ENCODE measurements around the gene SLC35F3.
"Not testable (repeated sequence)": the region's sequence is repeated elsewhere in the genome, so short reads cannot be mapped to it uniquely, and the experiment has no call there.

SLC35F3 gene

DNA sequence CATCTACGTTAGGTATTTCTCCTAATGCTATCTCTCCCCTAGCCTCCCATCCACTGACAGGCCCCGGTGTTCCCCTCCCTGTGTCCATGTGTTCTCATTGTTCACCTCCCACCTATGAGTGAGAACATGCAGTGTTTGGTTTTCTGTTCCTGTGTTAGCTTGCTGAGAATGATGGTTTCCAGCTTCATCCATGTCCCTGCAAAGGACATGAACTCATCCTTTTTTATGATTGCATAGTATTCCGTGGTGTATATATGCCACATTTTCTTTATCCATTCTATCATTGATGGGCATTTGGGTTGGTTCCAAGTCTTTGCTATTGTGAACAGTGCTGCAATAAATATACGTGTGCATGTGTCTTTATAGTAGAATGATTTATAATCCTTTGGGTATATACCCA, 247.9 kb downstream of the SLC35F3 start:
- H3K9me3 ChIP-seq (ENCODE audit: control extremely low read depth in 1 of 5, control insufficient read depth in 4 of 5, insufficient read depth in 2 of 5, low read depth in 1 of 5, low read length in 4 of 5); H3K4me3 ChIP-seq (ENCODE audit: control insufficient read depth in 1 of 7, extremely low read depth in 1 of 7, insufficient read depth in 4 of 7, low read depth in 2 of 7, low read length in 6 of 7); H3K36me3 ChIP-seq (ENCODE audit: control insufficient read depth in 4 of 4, insufficient read depth in 4 of 4, low read length in 3 of 4); H3K4me1 ChIP-seq (ENCODE audit: control extremely low read depth in 1 of 4, control insufficient read depth in 4 of 4, insufficient read depth in 4 of 4, low read length in 3 of 4); POLR2A ChIA-PET; H3K27me3 ChIP-seq (replicated peaks in 2 of 5; ENCODE audit: control insufficient read depth in 4 of 5, insufficient read depth in 5 of 5, low read length in 4 of 5); H3K27ac ChIP-seq (ENCODE audit: insufficient read depth in 1 of 2, low read depth in 1 of 2, low read length in 2 of 2, poor library complexity in 1 of 2, severe bottlenecking in 2 of 2); CTCF ChIA-PET; DNase-seq: not testable (repeated sequence)
- 100% methylated on average over 1 of the region's 4 CpGs for WGBS (ENCODE audit: insufficient coverage)

DNA sequence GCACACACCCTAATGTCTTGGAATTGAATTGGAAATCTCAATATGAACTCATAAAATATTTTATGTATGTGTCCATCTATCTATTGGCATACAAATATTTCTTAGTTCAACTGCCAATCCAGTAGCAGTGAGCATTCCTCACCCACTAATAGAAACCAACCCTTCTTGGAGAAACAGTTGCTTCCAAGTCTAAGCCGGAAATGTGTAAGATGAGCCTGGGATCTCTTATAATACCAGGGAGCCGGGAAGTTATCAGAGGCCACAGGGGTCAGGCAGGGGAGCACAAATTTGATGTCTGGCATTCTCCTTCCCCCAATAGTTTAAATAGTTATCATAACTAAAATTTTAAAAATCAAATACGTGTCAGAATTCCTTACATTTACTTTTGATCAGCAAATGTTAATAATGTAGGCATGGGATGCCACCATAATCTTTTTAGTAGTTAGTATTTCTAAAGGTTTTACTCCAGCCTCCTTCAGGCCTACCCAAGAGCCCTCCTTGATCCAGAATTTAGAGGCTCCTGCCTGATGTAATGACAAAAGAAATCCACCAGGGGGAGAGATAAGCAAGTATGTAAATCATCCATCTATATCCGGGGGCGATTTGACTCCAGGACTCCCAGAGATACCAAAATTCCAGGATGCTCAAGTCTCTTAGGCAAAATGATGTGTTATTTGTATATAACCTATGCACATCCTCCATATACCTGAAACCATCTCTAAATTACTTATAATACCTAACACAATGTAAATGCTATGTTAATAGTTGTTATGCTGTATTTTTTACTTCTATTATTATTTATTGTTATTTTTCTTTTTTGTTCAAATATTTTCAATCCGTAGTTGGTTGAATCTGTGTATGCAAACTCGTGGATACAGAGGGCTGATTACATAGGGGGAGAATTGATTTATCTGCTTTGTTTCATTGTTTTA, 250.1 kb downstream of the SLC35F3 start:
- peak; percentile 63 to 76 (median 70) for DNase-seq
- no peaks in the 10 kb centered on the region for H3K36me3 ChIP-seq (ENCODE audit: control insufficient read depth in 4 of 4, insufficient read depth in 4 of 4, low read length in 3 of 4)
- H3K4me1 ChIP-seq (ENCODE audit: control extremely low read depth in 1 of 4, control insufficient read depth in 4 of 4, insufficient read depth in 4 of 4, low read length in 3 of 4) = no peaks in the 10 kb centered on the region
- WGBS (ENCODE audit: insufficient coverage) = no CpG with 5 or more reads among the region's 7 CpGs
- H3K27me3 ChIP-seq (replicated peaks in 2 of 5; ENCODE audit: control insufficient read depth in 4 of 5, insufficient read depth in 5 of 5, low read length in 4 of 5) = no peaks in the 10 kb centered on the region
- POLR2A ChIA-PET = no interaction called here
- CTCF ChIA-PET = interaction anchor here (0.9 to 1.5 kb wide), 4 partner anchors 39 to 156 kb away, joined by 3 to 4 read pairs (median 4); no protein-coding TSS in a partner anchor
- H3K4me3 ChIP-seq (ENCODE audit: control insufficient read depth in 1 of 7, extremely low read depth in 1 of 7, insufficient read depth in 4 of 7, low read depth in 2 of 7, low read length in 6 of 7) = no peak overlapping the region
- H3K27ac ChIP-seq (ENCODE audit: insufficient read depth in 1 of 2, low read depth in 1 of 2, low read length in 2 of 2, poor library complexity in 1 of 2, severe bottlenecking in 2 of 2) = no peak overlapping the region
- H3K9me3 ChIP-seq (ENCODE audit: control extremely low read depth in 1 of 5, control insufficient read depth in 4 of 5, insufficient read depth in 2 of 5, low read depth in 1 of 5, low read length in 4 of 5) = no peaks in the 10 kb centered on the region

- Histone ChIP-seq H3K27me3 (replicated peaks in 2 of 5; ENCODE audit: control insufficient read depth in 4 of 5, insufficient read depth in 5 of 5, low read length in 4 of 5) (peaks cover 0 to 2% (median 0%) of the 10 kb centered on the region in 5 experiments), H3K4me1 (ENCODE audit: control extremely low read depth in 1 of 4, control insufficient read depth in 4 of 4, insufficient read depth in 4 of 4, low read length in 3 of 4) (no peaks in the 10 kb centered on the region), H3K27ac (ENCODE audit: insufficient read depth in 1 of 2, low read depth in 1 of 2, low read length in 2 of 2, poor library complexity in 1 of 2, severe bottlenecking in 2 of 2) (no peak overlapping the region), H3K4me3 (ENCODE audit: control insufficient read depth in 1 of 7, extremely low read depth in 1 of 7, insufficient read depth in 4 of 7, low read depth in 2 of 7, low read length in 6 of 7) (no peak overlapping the region), H3K9me3 (ENCODE audit: control extremely low read depth in 1 of 5, control insufficient read depth in 4 of 5, insufficient read depth in 2 of 5, low read depth in 1 of 5, low read length in 4 of 5) (no peaks in the 10 kb centered on the region), H3K36me3 (ENCODE audit: control insufficient read depth in 4 of 4, insufficient read depth in 4 of 4, low read length in 3 of 4) (no peaks in the 10 kb centered on the region)
- no peak for DNase-seq
- POLR2A ChIA-PET = no interaction called here
- CTCF ChIA-PET = interaction anchor here (1.0 to 2.4 kb wide), 2 partner anchors 48 to 147 kb away, joined by 3 to 5 read pairs; no protein-coding TSS in a partner anchor
Measured at GRCh38 chr1:234162661-234163060, 258.2 kb downstream of the SLC35F3 start.

- WGBS (ENCODE audit: insufficient coverage) = 70% methylated on average over 4 of the region's 6 CpGs
- Histone ChIP-seq H3K4me3 (ENCODE audit: control insufficient read depth in 1 of 7, extremely low read depth in 1 of 7, insufficient read depth in 4 of 7, low read depth in 2 of 7, low read length in 6 of 7) (no peak overlapping the region), H3K27me3 (replicated peaks in 2 of 5; ENCODE audit: control insufficient read depth in 4 of 5, insufficient read depth in 5 of 5, low read length in 4 of 5) (peaks cover 0 to 2% (median 0%) of the 10 kb centered on the region in 5 experiments), H3K4me1 (ENCODE audit: control extremely low read depth in 1 of 4, control insufficient read depth in 4 of 4, insufficient read depth in 4 of 4, low read length in 3 of 4) (no peaks in the 10 kb centered on the region), H3K9me3 (ENCODE audit: control extremely low read depth in 1 of 5, control insufficient read depth in 4 of 5, insufficient read depth in 2 of 5, low read depth in 1 of 5, low read length in 4 of 5) (no peaks in the 10 kb centered on the region), H3K27ac (ENCODE audit: insufficient read depth in 1 of 2, low read depth in 1 of 2, low read length in 2 of 2, poor library complexity in 1 of 2, severe bottlenecking in 2 of 2) (no peak overlapping the region), H3K36me3 (ENCODE audit: control insufficient read depth in 4 of 4, insufficient read depth in 4 of 4, low read length in 3 of 4) (no peaks in the 10 kb centered on the region)
- peak in 2 of 3 donors; percentile 25 to 26 for DNase-seq
- CTCF ChIA-PET = no interaction called here
- POLR2A ChIA-PET = no interaction called here
Measured at GRCh38 chr1:234163267-234163919, 258.9 kb downstream of the SLC35F3 start.

DNA sequence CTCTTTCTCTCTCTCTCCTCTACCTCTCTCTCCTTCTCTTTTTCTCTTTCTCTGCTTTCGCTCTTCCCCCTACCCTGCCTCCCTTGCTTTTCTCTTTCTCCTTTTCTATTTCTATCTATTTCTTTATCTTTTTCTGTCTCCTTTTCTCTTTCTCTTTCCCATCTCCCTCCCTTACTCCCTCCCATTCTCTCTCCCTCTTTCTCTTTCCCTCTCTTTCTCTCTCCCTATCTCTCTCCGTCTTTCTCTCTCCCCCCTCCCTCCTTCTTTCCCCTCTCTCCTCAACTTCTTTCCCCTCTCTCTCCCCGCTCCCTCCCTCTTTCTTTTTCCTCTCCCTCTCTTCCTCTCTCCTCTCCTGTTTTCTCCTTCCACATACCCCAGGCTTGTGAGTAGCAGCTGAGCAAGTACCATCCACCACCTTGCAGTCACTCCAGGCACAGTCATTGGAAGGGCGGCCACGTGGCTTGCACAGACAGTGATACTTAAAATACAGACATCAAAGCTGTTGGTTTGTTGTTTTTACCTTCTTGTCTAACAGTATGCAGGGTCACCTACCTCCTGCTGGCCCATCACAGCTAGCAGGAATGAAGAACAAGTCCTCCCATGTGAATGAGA, 259.7 kb downstream of the SLC35F3 start:
- ChIA-PET POLR2A (no interaction called here), CTCF (interaction anchor here (1.4 kb wide), 1 partner anchor 146 kb away, joined by 3 read pairs; no protein-coding TSS in a partner anchor)
- WGBS (ENCODE audit: insufficient coverage) = 87% methylated on average over 5 of the region's 5 CpGs

GRCh38 chr1:234168061-234168724, 263.7 kb downstream of the SLC35F3 start:
- Histone ChIP-seq H3K9me3 (ENCODE audit: control extremely low read depth in 1 of 5, control insufficient read depth in 4 of 5, insufficient read depth in 2 of 5, low read depth in 1 of 5, low read length in 4 of 5) (no peaks in the 10 kb centered on the region), H3K27me3 (replicated peaks in 2 of 5; ENCODE audit: control insufficient read depth in 4 of 5, insufficient read depth in 5 of 5, low read length in 4 of 5) (peaks cover 0 to 2% (median 0%) of the 10 kb centered on the region in 5 experiments), H3K27ac (ENCODE audit: insufficient read depth in 1 of 2, low read depth in 1 of 2, low read length in 2 of 2, poor library complexity in 1 of 2, severe bottlenecking in 2 of 2) (no peak overlapping the region), H3K36me3 (ENCODE audit: control insufficient read depth in 4 of 4, insufficient read depth in 4 of 4, low read length in 3 of 4) (no peaks in the 10 kb centered on the region), H3K4me1 (ENCODE audit: control extremely low read depth in 1 of 4, control insufficient read depth in 4 of 4, insufficient read depth in 4 of 4, low read length in 3 of 4) (peaks cover 8 to 17% (median 15%) of the 10 kb centered on the region in 4 experiments), H3K4me3 (ENCODE audit: control insufficient read depth in 1 of 7, extremely low read depth in 1 of 7, insufficient read depth in 4 of 7, low read depth in 2 of 7, low read length in 6 of 7) (no peak overlapping the region)
- ChIA-PET CTCF (interaction anchor here (0.8 kb wide), 1 partner anchor 16 kb away, joined by 3 read pairs; no protein-coding TSS in a partner anchor), POLR2A (no interaction called here)
- 90% methylated on average over 7 of the region's 7 CpGs for WGBS (ENCODE audit: insufficient coverage)
- no peak for DNase-seq

More for the DNA sequence above, 259.7 kb downstream of the SLC35F3 start:
- H3K4me1 ChIP-seq (ENCODE audit: control extremely low read depth in 1 of 4, control insufficient read depth in 4 of 4, insufficient read depth in 4 of 4, low read length in 3 of 4) = no peaks in the 10 kb centered on the region
- no peaks in the 10 kb centered on the region for H3K36me3 ChIP-seq (ENCODE audit: control insufficient read depth in 4 of 4, insufficient read depth in 4 of 4, low read length in 3 of 4)
- H3K27ac ChIP-seq (ENCODE audit: insufficient read depth in 1 of 2, low read depth in 1 of 2, low read length in 2 of 2, poor library complexity in 1 of 2, severe bottlenecking in 2 of 2) = no peak overlapping the region
- peaks cover 0 to 2% (median 0%) of the 10 kb centered on the region in 5 experiments for H3K27me3 ChIP-seq (replicated peaks in 2 of 5; ENCODE audit: control insufficient read depth in 4 of 5, insufficient read depth in 5 of 5, low read length in 4 of 5)
- DNase-seq = no peak
- H3K9me3 ChIP-seq (ENCODE audit: control extremely low read depth in 1 of 5, control insufficient read depth in 4 of 5, insufficient read depth in 2 of 5, low read depth in 1 of 5, low read length in 4 of 5) = no peaks in the 10 kb centered on the region
- no peak overlapping the region for H3K4me3 ChIP-seq (ENCODE audit: control insufficient read depth in 1 of 7, extremely low read depth in 1 of 7, insufficient read depth in 4 of 7, low read depth in 2 of 7, low read length in 6 of 7)

Data from common myeloid progenitor, CD34-positive (primary cell).